Caki2 (cell line): Measurements from ENCODE around the gene CNTNAP2. TPM values are rescaled to one million over a fixed set of nuclear protein-coding genes. Genes with fewer than 3 reads are reported as not detected.
A peak's percentile ranks its signal among the peaks of the same experiment; 100 is the strongest.

Experiments
- DNase-seq: peaks from one replicate; pipeline ENCODE4 v3.0.0-alpha.2; 2015; ENCODE audit warnings: low read depth
- in situ Hi-C: cut with HindIII; loops from 2 replicates; pipeline ENCODE4 v1.10.0; 2016; ENCODE audit warnings: low sequenced_read_pairs, low pct_unique_long_range_greater_than_20kb, mixed read lengths
- total RNA-seq: library from RNA; depleted of rRNA; stranded (reverse); fragments of >200 nt; shearing (Covaris generic); gene quantifications from 2 replicates; pipeline ENCODE4 v1.2.3, GENCODE V29; 2014; ENCODE audit warnings: low replicate concordance

CNTNAP2 gene
- total RNA-seq, 1 experiment from 2014 or later, result not detected

DNA sequence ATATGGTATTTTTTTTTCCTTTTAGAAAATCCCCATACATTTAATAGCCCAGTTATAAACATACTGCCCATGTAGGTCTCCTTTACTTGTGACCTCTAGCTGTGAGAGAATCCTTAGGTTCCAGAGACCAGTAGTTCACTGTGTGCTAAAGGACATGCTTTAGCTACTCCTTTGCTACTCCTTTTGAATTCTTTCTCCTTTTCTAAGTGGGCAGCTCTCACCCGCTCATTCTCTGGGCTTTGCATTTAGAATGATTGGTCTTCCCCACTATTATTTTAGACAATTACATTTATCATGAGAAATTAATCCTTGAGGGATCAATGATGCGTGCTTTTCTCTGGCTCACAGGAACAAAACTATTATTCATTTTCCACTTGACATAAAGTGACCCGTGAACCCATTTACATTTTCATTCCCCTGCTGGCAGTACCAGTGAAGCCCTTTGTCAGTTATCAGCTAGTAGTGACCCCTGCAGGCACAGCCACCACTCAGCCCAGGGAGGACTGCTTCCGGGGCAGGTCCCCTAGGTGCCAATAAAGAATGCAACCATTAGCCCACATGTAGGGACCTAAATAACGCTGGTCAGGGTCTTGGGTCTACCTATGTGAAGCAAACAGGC, 844.3 kb downstream of the CNTNAP2 start:
- in situ Hi-C loops, result no loop called here
- peak; percentile 30 for DNase-seq

DNA sequence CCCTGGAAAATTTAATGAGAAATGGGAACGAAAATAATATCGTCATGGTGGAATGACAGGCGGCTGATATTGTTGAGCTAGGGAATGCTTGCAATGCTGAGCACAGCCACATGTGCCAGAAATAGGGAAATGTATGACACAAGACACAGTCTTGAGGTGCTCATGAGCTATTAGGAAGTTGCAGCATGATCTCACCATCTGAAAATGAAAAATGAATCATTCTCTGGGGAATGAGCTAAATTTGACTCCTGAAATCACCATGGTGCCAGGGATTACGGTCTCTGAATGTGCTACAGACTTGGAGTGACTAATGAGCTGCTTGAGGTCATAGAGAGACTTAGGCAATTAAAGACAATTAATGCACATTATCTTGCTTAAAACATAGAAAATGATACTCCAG, 845.0 kb downstream of the CNTNAP2 start:
- DNase-seq, result peak; percentile 49
- in situ Hi-C loops, result no loop called here

DNA sequence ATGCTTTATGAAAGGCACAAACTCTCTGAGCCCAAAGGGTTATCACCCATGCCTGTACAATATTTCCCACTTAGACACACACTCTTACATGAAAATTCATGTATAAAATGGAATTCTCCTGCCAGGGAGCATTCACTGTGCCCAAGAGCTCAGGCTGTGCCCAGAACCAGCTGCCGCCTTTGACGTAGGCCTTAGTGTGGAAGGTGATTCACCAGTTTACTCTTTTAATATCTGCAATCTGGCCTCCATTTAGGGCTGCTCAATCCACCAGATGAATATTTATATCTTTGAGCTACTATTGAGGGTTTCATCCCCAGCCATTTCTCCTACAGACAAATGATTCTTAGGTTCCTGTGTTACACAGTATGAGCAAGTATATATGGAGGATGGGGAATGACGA, 849.7 kb downstream of the CNTNAP2 start:
- DNase-seq, result no peak
- in situ Hi-C loops, result no loop called here

DNA sequence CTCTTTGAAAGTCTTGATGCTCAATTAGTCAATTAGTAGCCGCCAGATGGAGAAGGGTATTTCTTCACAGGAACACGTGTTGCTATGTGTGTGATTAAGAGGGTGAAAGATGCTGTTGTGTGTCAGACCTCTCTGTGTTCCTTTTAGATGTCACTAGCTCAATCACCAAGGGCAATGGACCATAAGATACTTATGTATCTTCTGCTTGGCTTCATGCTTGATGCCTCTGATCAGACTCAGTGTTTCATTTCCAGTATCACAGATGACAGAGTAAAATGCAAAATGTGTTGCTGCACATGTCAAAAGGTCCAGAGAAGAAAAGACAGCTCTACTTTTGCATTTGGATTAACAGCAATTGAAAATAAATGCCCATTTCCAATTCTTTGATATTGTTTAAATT, 865.9 kb downstream of the CNTNAP2 start:
- in situ Hi-C loops, result no loop called here
- no peak for DNase-seq

DNA sequence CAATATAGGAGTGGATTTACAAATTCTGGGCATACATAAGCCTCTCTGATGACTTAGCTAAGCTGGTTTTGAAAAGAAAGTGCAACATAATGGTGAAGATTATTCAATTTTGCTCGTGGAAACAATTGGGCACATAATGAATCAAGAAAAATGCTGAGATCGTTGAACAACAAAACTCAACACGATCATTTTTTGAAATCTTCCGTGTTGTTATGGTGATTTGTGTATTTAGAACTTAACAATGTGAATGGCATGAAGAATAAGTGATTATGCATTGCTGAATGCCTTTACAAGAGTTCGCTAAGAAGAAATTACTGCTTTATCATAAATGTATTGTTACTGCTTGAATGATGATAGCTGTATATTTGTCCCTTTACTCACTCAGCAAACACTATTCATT, 875.0 kb downstream of the CNTNAP2 start:
- no peak for DNase-seq
- in situ Hi-C loops, result no loop called here

DNA sequence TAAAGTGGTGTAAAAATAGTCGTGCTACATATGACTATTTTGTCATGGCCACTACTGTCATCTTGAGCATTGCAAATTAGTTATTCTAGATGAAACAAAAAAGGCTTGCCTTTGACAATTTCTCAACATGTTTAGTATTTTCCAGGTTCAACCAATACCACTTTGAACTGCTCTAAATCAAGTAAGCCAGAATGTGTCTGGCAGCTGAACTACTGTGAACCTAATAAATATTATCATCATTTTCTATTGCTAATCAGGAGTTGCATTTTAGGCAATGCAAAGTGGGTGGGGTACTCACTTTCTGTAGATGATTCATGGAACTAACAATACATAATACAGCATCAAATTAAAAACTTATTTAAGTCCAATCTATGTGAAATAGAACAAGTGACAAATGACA, 877.2 kb downstream of the CNTNAP2 start:
- in situ Hi-C loops, result no loop called here
- DNase-seq, result no peak

DNA sequence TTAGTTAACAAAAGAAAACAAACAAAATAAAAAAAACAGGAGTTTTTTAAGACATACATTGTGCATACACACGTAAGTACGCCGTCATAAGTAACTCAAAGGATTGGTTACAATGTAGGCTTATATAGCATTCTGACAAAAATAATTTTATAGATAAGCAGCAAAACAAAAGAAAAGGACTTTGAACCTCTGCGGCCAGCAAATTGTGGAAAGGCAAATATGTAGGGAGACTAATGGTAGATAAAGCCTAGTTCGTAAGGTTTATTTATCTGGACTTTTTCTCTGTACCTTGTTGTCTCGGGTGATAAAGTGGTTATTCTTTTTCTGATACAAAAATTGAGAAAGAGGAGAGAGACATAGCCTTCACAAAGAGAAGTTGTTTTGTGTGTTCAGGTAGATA, 891.9 kb downstream of the CNTNAP2 start:
- in situ Hi-C loops, result no loop called here
- no peak for DNase-seq

DNA sequence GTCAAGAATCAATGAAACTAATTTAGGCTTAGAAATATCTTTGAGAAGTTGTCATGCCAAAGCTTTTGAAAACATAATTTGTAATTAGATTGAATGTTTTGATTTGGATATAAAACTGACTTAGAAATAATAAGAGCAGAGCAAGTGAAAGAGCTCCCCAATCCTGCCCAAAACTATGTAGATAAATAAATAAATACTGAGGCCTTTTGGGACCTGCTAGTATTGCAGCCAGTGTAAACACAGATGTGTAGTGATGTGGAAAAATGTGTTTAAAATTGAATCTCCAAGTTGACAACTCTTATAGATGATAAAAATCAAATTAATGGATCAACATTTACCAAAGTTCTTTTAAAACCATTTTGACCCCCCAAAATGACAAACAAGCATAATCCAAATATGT, 896.1 kb downstream of the CNTNAP2 start:
- DNase-seq, result no peak
- in situ Hi-C loops, result no loop called here

DNA sequence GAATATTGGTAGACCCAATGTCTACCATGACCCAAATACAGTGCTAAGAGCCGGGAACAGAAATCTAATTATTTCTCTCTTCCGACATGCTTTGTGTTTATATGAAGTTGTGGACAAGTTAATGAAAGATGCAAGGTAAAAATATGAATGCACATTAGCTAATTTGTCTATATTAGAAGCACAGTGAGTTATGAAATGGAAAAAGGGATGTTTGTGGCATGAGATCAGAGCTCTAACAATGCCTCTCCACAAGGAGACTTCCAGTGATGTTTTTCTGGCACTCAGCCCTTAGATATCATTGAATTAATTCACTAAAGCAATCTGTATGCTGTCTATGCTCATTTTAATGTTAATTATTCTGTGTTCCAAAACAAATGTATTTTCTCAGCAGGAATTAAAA, 897.2 kb downstream of the CNTNAP2 start:
- DNase-seq, result no peak
- in situ Hi-C loops, result no loop called here

DNA sequence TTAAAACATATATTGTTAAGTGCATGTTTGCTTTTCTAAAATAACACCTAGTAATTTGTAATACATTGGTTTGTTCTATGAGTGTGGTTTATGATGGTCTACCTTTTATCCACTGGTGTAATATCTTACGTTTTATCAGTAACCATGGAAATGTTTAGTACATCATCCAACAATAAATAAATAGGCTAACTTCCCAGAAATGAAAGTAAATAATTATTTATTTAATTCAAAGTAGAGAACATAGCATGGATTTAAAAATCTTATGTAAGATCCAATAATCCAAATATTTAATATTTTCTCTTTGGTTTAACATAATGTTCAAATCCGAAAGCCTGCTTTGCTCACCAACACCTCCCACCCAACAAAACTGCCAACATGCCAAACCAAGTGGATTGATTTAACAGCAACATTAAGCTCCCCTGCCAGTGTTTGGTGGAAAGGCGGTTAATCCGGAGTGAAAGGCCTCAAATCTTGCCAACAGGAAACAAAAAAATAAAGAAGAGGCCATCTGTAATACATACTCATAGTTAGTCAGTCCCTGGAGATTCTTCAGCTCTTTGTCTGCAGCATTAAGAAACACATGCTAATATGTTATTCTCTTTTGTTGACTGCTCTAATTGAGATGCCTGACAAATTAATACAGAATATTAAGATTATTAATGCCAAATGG, 897.8 kb downstream of the CNTNAP2 start:
- DNase-seq, result no peak
- in situ Hi-C loops, result no loop called here

DNA sequence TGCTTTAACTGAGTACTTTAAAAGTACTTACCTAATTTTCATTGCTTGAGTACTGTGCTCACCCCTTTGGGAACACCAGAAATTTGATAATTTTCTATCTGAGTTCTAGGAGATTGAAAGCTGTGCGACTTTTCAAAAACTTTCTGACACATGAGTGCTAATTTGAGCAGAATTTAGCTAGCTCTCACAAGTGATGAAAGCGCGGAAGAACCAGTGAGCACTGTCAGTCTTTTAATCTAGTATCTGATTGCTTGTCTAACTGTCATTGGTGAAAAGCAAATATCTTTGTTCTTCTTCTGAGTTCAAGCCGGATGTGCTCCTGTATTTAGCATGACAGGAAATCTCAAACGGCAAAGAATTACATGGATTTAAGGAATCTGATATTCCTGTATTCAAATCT, 899.4 kb downstream of the CNTNAP2 start:
- in situ Hi-C loops, result no loop called here
- DNase-seq, result no peak

DNA sequence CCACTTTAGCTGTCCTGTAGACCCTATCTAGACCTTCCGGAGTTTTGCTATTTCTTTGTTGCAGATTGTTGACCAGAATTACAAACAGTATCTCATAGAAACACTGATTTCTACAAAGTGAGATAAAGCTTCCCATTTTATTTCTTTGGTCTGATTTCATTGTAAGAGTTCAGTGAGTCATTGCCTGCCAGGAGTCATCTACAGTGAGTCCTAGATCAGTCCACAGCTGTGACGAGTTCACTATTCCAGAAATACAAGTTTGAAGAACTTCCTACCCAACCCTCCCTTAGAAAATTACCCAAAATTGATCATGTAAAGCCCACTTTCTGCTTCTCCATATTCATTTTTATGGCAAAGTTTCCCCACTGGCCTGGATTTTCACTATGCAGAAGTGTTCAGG, 905.5 kb downstream of the CNTNAP2 start:
- in situ Hi-C loops, result no loop called here
- DNase-seq, result no peak

DNA sequence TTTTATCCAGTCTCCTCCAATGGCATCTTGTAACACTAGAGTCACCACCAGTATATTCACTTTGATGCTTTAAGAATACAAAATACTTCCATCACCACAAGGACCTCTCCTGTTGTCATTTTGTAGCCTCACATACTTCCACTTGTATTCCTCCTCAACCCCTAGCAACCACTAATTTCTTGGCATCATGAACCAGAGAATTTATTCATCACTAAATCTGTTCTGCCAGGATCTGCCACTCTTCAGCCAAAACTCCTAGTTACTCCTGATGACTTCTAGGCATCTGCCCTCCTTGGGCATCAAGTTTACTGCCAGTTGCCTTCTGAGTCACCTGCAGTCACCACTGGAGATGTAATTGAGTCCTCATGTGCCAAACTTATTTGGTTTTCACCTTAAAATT, 906.8 kb downstream of the CNTNAP2 start:
- in situ Hi-C loops, result no loop called here
- no peak for DNase-seq

DNA sequence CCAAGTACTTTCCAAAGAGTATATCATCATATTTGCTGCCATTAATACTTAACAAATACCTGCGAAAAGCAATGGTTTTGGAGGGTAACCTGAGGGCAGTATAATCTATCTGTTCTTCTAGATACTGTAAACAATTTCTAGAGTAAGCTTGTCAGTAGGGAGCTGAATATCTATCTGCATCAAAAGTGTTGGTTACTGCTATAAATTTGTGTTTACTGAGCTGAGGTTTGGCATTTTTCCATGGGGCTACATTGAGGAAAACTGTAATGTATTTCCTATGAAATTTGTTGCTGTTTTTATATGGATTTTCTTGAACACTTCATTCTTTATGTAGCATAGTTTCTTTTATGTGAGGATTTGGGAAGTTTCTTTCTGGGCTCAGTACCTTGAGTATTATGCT, 913.4 kb downstream of the CNTNAP2 start:
- DNase-seq, result no peak
- in situ Hi-C loops, result no loop called here

DNA sequence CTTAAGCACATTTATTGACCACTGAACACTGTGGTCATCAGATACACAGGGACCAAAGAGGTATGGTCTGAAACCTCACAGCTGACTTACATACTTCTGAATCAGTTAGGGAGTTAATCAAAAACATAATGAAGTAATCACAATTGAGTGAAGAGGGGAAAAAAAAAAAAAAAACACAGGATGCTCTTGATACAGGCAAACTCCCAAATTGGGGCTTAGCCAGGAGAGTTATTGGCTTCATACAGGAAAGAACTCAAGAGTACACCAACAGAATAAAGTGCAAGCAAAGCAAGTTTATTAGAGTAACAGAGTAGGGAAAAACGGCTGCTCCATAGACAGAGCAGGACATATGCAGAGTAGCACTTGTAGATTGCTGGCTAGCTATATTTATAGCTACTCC, 917.0 kb downstream of the CNTNAP2 start:
- no peak for DNase-seq
- in situ Hi-C loops, result no loop called here

DNA sequence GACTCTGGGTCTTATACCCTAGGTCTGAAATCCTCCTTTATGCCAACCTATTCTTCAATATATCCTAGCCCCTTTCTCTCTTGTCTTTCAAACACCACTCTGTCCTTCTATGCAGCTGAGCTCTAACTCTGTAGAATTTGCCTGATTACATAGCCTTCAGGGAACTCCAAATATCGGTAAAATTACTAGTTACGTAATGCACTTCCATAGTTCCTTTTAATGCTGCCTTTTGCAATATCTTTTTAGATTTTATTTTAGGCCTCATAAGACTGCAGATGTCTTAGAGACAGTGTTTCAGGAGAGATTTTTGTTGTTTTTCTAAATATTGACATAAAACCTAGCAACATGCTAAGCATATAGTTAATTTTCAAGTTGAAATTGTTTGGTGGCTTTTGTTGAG, 924.8 kb downstream of the CNTNAP2 start:
- in situ Hi-C loops, result no loop called here

DNA sequence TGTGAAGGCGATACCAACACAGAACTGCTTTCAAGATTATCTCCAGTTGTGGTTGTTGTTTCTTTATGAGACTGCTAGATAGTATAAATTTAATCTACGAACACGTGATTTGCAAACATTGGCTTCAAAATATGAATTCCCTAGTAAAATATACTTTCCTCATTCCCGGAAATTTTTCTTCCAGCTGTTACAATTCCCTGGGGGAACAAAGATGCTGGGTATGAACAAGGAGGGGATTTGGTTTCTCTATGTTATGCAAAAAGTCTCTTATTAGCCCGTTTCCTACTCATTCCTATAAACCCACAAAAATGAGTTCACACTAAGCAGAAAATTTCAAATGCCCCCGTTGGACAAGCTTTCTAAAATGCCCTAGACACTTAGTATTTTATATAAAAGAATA, 928.3 kb downstream of the CNTNAP2 start:
- no peak for DNase-seq
- in situ Hi-C loops, result no loop called here

More for the DNA sequence above, 924.8 kb downstream of the CNTNAP2 start:
- DNase-seq, result no peak

DNA sequence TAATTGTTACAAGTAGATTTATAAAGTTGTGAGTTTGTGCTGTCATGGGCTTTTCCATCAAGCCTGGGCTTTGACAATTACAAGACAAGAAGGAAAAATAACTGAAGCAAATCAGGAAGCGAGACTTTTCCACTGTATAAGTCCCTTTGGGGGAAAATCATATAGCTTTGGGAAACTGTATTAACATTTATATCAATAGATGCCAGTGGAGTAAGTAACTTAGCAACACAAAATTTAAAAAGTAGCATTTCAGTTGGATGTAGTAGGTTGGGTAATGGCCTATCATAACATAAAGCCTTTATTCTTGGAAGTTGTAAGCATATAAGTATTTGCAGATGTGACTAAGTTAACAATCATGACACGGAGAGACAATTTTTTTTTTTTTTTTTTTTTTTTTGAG, 931.1 kb downstream of the CNTNAP2 start:
- in situ Hi-C loops, result no loop called here
- no peak for DNase-seq

DNA sequence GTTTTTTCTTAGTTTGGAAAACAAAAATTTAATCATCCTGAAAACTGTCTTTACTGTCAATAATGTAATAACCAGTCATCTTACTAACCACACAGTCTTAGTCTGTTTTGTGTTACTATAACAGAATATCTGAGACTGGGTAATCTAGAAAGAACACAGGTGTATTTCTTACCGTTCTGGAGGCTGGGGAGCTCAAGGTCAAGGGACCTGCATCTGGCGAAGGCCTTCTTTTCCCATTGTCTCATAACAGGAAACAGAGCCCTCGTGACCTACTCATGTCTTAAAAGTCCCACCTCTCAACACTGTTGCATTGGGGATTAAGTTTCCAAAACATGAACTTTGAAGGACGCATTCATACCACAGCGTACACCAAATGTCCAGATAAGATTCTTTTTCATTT, 932.3 kb downstream of the CNTNAP2 start:
- in situ Hi-C loops, result no loop called here
- DNase-seq, result no peak

DNA sequence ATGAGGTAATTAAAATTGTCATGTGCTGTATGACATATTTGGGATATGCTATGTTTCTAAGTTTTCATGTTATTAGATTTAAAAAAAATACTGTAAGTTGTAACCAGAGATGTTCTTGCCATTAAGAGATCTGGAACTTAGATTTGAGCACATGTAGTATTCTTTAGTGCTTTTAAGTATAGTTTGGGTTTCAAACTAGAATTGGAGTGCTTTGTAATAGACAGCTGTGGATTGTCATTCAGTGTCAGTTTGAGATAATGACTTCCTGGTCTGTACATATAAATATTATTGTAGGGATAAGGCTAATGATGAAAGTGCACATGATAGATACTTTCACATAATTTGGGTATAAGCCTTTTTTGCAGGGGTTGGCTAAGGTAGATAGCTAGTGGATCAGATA, 936.2 kb downstream of the CNTNAP2 start:
- DNase-seq, result no peak
- in situ Hi-C loops, result no loop called here
